NCI-H2029 treated with DMSO at 0.1 percent for 48 hours (cell line): ENCODE results near the gene SHISA9.
"Not testable (repeated sequence)": the region's sequence is repeated elsewhere in the genome, so short reads cannot be mapped to it uniquely, and the experiment has no call there.

Experiments
- DNase-seq: peaks from one replicate; lab custom pipeline; 2025; lab: John Stamatoyannopoulos, UW

The SHISA9 gene

GRCh38 chr16:12901597-12902461 lies at the start of gene SHISA9:
SHISA9 (plus strand) TSS chr16:12901598.
- no peak for DNase-seq

GRCh38 chr16:12853972-12854371 lies 47.4 kb upstream of the SHISA9 start:
- no peak for DNase-seq

GRCh38 chr16:12857435-12857834 lies 44.0 kb upstream of the SHISA9 start:
- not testable (repeated sequence) for DNase-seq

GRCh38 chr16:12862327-12862726 lies 39.1 kb upstream of the SHISA9 start:
- no peak for DNase-seq

GRCh38 chr16:12862941-12863340 lies 38.5 kb upstream of the SHISA9 start:
- DNase-seq: no peak

- no peak for DNase-seq
Measured at GRCh38 chr16:12866981-12867551, 34.3 kb upstream of the SHISA9 start.

DNA sequence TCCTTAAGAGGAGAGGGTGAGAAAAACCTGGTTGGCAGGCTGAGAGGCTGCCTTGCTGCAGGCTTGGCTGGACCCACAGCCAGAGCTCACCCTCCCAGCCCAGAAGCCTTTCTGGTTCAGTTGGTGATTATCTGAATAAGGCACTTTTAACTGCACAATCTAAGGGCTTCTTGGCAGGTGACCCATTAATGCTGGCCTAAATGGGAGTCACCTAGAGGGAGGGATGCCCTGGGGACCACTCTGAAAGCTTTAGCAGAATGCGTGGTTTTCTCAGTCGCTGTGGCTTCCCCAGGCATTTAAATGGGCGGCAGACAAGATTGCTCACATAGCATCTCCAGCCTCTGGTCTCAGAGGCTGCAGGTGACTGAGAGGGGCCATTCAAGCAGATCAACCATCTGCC lies 33.2 kb upstream of the SHISA9 start:
- no peak for DNase-seq

GRCh38 chr16:12868788-12869187 lies 32.6 kb upstream of the SHISA9 start:
- no peak for DNase-seq

- DNase-seq: peak; percentile 11
Measured at GRCh38 chr16:12869698-12870427, 31.5 kb upstream of the SHISA9 start.

DNA sequence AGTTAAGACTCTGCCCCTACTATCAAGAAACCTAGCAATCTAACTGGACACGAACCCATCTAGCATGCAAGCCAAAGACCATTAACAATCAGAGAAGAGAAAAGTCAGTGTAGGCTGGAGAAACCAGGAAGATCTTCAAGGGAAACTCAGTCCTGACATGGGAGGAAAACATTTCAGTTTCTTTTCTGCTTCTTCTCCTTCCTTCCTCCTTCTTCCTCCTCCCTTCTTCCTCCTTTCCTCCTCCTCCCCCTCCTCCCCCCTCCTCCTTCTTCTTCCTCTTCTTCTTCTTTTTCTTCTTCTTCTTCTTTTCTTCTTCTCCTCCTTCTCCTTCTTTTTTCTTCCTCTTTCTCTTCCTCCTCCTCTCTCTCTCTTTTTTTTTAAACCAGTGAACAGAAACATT lies 29.6 kb upstream of the SHISA9 start:
- no peak for DNase-seq

- no peak for DNase-seq
Measured at GRCh38 chr16:12874186-12874585, 27.2 kb upstream of the SHISA9 start.

GRCh38 chr16:12876778-12877177 lies 24.6 kb upstream of the SHISA9 start:
- peak; percentile 53 for DNase-seq

DNA sequence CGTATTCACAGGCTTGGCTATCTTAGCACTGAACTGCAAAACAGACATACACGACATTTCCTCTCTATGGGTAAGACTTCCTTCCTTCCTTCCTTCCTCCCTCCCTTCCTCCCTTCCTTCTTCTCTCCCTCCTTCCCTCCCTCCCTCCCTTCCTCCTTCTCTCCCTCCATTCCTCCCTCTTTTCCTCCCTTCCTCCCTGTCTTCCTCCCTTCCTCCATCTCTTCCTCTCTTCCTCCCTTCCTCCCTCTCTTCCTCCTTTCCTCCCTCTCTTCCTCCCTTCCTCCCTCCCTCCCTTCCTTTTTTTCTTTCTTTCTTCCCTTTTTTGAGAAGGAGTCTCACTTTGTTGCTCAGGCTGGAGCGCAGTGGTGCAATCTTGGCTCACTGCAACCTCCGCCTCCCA lies 22.4 kb upstream of the SHISA9 start:
- no peak for DNase-seq

GRCh38 chr16:12879812-12880211 lies 21.6 kb upstream of the SHISA9 start:
- DNase-seq: no peak

DNA sequence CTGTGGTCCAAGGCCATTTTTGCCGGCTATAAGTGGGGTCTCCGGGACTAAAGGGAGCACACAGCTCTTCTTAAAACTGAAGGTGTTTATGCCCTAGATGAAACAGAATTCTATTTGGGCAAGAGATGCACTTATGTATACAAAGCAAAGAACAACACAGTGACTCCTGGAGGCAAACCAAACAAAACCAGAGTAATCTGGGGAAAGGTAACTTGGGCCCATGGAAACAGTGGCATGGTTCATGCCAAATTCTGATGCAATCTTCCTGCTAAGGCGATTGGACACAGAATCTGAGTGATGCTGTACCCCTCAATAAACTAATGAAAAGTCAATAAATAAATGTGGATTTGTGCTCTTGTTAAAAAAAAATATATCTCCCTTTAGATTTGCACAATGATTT lies 20.2 kb upstream of the SHISA9 start:
- DNase-seq: no peak

DNA sequence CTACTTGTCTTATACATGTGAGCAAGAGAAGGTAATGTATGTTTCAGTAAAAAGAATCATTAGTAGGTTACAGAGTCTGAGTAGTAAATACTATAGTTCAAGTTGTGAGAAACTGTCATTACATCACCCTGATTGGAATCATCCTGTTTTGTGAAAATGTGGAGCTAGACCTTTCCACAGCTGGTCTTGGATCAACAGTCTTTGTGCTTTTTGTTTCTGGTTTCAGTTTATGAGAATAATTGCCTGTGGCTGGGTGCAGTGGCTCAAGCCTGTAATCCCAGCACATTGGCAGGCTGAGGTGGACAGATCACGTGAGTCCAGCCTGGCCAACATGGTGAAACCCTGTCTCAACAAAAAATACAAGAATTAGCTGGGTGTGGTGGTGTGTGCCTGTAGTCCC lies 19.7 kb upstream of the SHISA9 start:
- DNase-seq: no peak

- no peak for DNase-seq
Measured at GRCh38 chr16:12885742-12886141, 15.7 kb upstream of the SHISA9 start.

DNA sequence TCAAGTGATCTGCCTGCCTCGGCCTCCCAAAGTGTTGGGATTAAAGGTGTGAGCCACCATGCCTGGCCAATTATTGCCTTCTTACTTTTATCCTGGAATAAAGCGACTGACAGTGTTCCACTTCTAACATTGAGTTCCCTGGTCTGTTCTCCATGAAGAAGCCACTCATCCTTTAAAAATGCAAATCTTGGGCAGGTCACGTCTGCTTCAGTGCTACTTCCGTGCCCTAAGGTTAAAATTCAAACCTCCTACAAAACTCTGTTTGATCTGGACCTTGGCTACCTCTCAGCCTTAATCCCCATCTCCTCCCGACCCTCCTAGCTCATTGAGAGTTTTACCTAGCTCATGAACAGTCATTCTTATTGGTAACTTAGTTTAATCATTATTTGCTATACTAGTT lies 9.6 kb upstream of the SHISA9 start:
- DNase-seq: no peak

DNA sequence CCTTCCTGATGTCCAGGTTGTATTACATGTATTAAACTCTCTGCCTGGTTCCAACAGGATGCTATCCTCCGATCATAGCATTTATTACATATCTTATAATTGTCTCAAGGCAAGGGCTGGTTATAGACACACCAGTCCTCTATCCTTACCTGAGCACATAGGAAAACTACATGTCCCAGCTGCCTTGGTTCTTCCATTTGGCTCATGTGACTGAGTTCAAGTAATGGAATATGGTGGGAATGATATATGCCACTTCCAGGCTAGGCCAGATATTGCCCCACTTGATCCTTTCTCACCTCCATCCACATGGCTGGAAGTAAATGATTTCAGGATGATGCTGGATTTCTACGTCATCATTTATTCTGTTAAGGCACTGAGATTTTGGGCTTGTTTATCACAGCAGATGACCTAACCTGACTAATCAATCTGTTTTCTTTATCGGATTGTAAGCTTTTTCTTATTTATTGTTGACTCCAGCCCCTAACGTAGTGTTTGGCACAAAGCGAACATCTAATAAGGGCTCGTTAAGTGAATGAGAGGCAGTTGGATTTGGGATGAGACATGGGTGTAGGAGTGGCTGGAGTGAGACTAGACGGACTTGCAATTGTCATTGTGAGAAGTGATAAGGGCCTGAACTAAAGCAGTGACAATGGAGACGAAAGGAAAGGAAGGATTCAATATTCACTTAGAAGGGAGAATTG lies 8.2 kb upstream of the SHISA9 start:
- DNase-seq: no peak

DNA sequence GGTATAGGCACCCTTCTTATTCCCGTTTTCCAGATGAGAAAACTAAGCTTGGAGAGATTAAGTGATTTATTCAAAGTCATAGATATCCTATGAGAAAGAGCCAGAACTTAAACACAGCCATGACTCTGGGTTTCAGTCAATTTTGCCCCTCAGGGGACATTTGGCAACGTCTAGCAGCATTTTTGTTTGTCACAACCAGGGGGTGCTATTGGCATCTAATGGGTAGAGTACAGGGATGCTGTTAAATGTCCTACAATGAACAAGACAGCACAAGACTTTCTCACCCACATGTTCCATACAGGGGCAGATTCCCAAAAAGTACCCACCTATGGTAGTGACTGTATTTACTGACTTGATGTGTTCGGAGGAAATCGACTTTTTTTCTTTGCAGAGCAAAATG lies 4.8 kb upstream of the SHISA9 start:
- peak; percentile 20 for DNase-seq

GRCh38 chr16:12898551-12898950 lies 2.8 kb upstream of the SHISA9 start:
- DNase-seq: peak; percentile 20

GRCh38 chr16:12899529-12900143 lies 1.8 kb upstream of the SHISA9 start:
- DNase-seq: peak; percentile 23
